Nephron (organoid): ENCODE measurements around the gene SKAP1.
A peak's percentile ranks its signal among the peaks of the same experiment; 100 is the strongest.

Experiments
- H3K27ac Mint-ChIP-seq, 3 experiments: 2 replicates each; pipeline ENCODE4 v1.8.0; 2020; ENCODE audit warnings: mixed read lengths in 3 of 3, mild to moderate bottlenecking in 2 of 3, moderate library complexity in 1 of 3
- H3K27me3 Mint-ChIP-seq: 2 replicates; pipeline ENCODE4 v1.8.0; 2021; ENCODE audit warnings: low read depth, mild to moderate bottlenecking, moderate library complexity, mixed read lengths
- H3K36me3 Mint-ChIP-seq: 2 replicates; pipeline ENCODE4 v1.8.0; 2020; ENCODE audit warnings: low read depth, mixed read lengths
- H3K4me1 Mint-ChIP-seq: 2 replicates; pipeline ENCODE4 v1.8.0; 2020; ENCODE audit warnings: mixed read lengths
- H3K4me3 Mint-ChIP-seq, 3 experiments: 2 replicates each; pipeline ENCODE4 v1.8.0; 2020; ENCODE audit warnings: mild to moderate bottlenecking in 3 of 3, mixed read lengths in 3 of 3, moderate library complexity in 2 of 3
- H3K9me3 Mint-ChIP-seq: 2 replicates; pipeline ENCODE4 v1.8.0; 2020; ENCODE audit warnings: mixed read lengths
- TF ChIP-seq, protein P1 (sequence below), 3 experiments: fragments of 200-600 bp; sonication (generic); IDR thresholded peaks; one replicate each; pipeline ENCODE4 v1.5.0; 2021; ENCODE audit warnings: antibody characterized with exemption in 3 of 3; ENCODE audit not compliant: unreplicated experiment in 3 of 3

SKAP1 gene

GRCh38 chr17:48471817-48472410, 41.9 kb upstream of the SKAP1 start:
- Mint-ChIP-seq H3K9me3 (no peaks in the 10 kb centered on the region), H3K27me3 (peaks cover 69% of the 10 kb centered on the region), H3K4me3 (no peak overlapping the region), H3K36me3 (no peaks in the 10 kb centered on the region), H3K4me1 (peaks cover 21% of the 10 kb centered on the region), H3K27ac (peak overlapping the region; percentile 51 to 89 (median 60))
- TF ChIP-seq, protein P1, sequence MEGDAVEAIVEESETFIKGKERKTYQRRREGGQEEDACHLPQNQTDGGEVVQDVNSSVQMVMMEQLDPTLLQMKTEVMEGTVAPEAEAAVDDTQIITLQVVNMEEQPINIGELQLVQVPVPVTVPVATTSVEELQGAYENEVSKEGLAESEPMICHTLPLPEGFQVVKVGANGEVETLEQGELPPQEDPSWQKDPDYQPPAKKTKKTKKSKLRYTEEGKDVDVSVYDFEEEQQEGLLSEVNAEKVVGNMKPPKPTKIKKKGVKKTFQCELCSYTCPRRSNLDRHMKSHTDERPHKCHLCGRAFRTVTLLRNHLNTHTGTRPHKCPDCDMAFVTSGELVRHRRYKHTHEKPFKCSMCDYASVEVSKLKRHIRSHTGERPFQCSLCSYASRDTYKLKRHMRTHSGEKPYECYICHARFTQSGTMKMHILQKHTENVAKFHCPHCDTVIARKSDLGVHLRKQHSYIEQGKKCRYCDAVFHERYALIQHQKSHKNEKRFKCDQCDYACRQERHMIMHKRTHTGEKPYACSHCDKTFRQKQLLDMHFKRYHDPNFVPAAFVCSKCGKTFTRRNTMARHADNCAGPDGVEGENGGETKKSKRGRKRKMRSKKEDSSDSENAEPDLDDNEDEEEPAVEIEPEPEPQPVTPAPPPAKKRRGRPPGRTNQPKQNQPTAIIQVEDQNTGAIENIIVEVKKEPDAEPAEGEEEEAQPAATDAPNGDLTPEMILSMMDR (IDR thresholded peaks at IDR 0.05; ENCODE audit: unreplicated experiment in 3 of 3) = peak in 1 of 3 experiments; percentile 11

DNA sequence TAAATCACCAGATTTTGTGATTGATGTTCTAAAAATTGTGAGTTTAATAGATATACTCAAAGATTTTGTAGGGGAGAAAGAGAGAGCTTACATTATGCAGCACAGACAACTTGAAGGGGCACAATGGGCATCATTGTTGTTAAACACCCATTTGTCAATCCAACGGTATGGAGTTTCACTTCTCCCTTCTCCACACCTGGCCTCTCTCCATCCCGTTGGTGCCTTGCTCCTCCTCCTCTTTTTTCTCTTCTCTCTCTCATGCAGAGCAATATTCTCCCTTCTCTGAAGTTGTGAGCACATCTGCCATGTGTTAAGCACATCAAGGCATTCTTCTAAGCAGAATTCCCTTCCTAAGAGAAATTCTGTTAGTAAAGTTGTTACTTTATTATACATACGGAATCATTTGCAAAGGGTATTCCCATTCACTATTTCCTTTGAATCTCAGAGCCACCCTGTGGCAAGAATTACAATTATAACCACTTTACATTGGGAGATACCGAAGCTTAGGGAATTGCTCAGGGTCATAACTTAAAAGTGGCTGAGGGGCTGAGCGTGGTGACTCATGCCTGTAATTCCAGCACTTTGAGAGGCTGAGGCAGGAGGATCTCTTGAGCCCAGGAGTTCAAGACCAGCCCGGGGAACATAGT, 40.5 kb upstream of the SKAP1 start:
- TF ChIP-seq, protein P1 (IDR thresholded peaks at IDR 0.05; ENCODE audit: unreplicated experiment in 3 of 3) = peak in 2 of 3 experiments; percentile 23 to 29
- Mint-ChIP-seq H3K27me3 (peaks cover 73% of the 10 kb centered on the region), H3K27ac (no peak overlapping the region), H3K4me3 (no peak overlapping the region), H3K36me3 (no peaks in the 10 kb centered on the region), H3K9me3 (no peaks in the 10 kb centered on the region), H3K4me1 (peaks cover 21% of the 10 kb centered on the region)

GRCh38 chr17:48469227-48469626, 39.2 kb upstream of the SKAP1 start:
- Mint-ChIP-seq H3K27me3 (peaks cover 75% of the 10 kb centered on the region), H3K9me3 (no peaks in the 10 kb centered on the region), H3K4me3 (no peak overlapping the region), H3K4me1 (peaks cover 21% of the 10 kb centered on the region), H3K36me3 (no peaks in the 10 kb centered on the region), H3K27ac (no peak overlapping the region)
- TF ChIP-seq, protein P1 (IDR thresholded peaks at IDR 0.05; ENCODE audit: unreplicated experiment in 3 of 3) = no peak

- H3K9me3 Mint-ChIP-seq = no peaks in the 10 kb centered on the region
- no peak overlapping the region for H3K4me3 Mint-ChIP-seq
- H3K27me3 Mint-ChIP-seq = peaks cover 77% of the 10 kb centered on the region
- TF ChIP-seq, protein P1 (IDR thresholded peaks at IDR 0.05; ENCODE audit: unreplicated experiment in 3 of 3) = no peak
- peaks cover 29% of the 10 kb centered on the region for H3K4me1 Mint-ChIP-seq
- no peaks in the 10 kb centered on the region for H3K36me3 Mint-ChIP-seq
- no peak overlapping the region for H3K27ac Mint-ChIP-seq
These were observed 38.3 kb upstream of the SKAP1 start for GRCh38 chr17:48468299-48468698.

GRCh38 chr17:48465884-48466283, 35.9 kb upstream of the SKAP1 start:
- Mint-ChIP-seq H3K27ac (no peak overlapping the region), H3K9me3 (no peaks in the 10 kb centered on the region), H3K36me3 (no peaks in the 10 kb centered on the region), H3K4me1 (peaks cover 19% of the 10 kb centered on the region), H3K4me3 (no peak overlapping the region), H3K27me3 (peaks cover 70% of the 10 kb centered on the region)
- TF ChIP-seq, protein P1 (IDR thresholded peaks at IDR 0.05; ENCODE audit: unreplicated experiment in 3 of 3) = no peak

- Mint-ChIP-seq H3K9me3 (no peaks in the 10 kb centered on the region), H3K4me1 (peaks cover 14% of the 10 kb centered on the region), H3K36me3 (no peaks in the 10 kb centered on the region), H3K27ac (peak overlapping the region in 1 of 3 experiments; percentile 57), H3K27me3 (peaks cover 73% of the 10 kb centered on the region), H3K4me3 (no peak overlapping the region)
- TF ChIP-seq, protein P1 (IDR thresholded peaks at IDR 0.05; ENCODE audit: unreplicated experiment in 3 of 3) = no peak
These were observed 33.5 kb upstream of the SKAP1 start for GRCh38 chr17:48463526-48463925.
